Progenitor cell of endocrine pancreas (in vitro differentiated cells): Measurements from ENCODE around the gene PCDHGA5. TPM values are rescaled to one million over a fixed set of nuclear protein-coding genes. Genes with fewer than 3 reads are reported as not detected.
"Not testable (repeated sequence)": the region's sequence is repeated elsewhere in the genome, so short reads cannot be mapped to it uniquely, and the experiment has no call there.

ENCODE experiments used
- DNase-seq: peaks from one replicate; pipeline ENCODE4 v3.0.0; 2021; ENCODE audit warnings: low spot score; ENCODE audit not compliant: unreplicated experiment
- H3K27ac Mint-ChIP-seq: 2 replicates; pipeline ENCODE4 v1.8.0; 2021; ENCODE audit warnings: mild to moderate bottlenecking, moderate library complexity, mixed read lengths
- H3K27me3 Mint-ChIP-seq: 2 replicates; pipeline ENCODE4 v1.8.0; 2021; ENCODE audit warnings: mixed read lengths
- H3K36me3 Mint-ChIP-seq: 2 replicates; pipeline ENCODE4 v1.8.0; 2022; ENCODE audit warnings: mixed read lengths; ENCODE audit not compliant: insufficient read depth
- H3K4me1 Mint-ChIP-seq: 2 replicates; pipeline ENCODE4 v1.8.0; 2021; ENCODE audit warnings: low read depth, mixed read lengths
- H3K4me3 Mint-ChIP-seq: 2 replicates; pipeline ENCODE4 v1.8.0; 2021; ENCODE audit warnings: low read depth, mild to moderate bottlenecking, moderate library complexity, mixed read lengths
- H3K9me3 Mint-ChIP-seq: 2 replicates; pipeline ENCODE4 v1.8.0; 2021; ENCODE audit warnings: low read depth, mixed read lengths
- CTCF ChIP-seq: fragments of 200-600 bp; sonication (generic); IDR thresholded peaks from one replicate; pipeline ENCODE4 v1.5.0; 2021; ENCODE audit warnings: antibody characterized with exemption, mild to moderate bottlenecking; ENCODE audit not compliant: unreplicated experiment
- total RNA-seq: library from RNA; stranded (reverse); gene quantifications from 2 replicates; pipeline ENCODE4 v1.2.1, GENCODE V29; 2021

Gene PCDHGA5
- total RNA-seq, 1 donor from 2014 or later, result 0.69 TPM

- peaks cover 55% of the 10 kb centered on the region for H3K9me3 Mint-ChIP-seq
- H3K36me3 Mint-ChIP-seq, result peaks cover 20% of the 10 kb centered on the region
- no peak within 1 kb of the TSS for H3K4me3 Mint-ChIP-seq
- no peak for TF ChIP-seq CTCF
- H3K4me1 Mint-ChIP-seq, result no peaks in the 10 kb centered on the region
- H3K27me3 Mint-ChIP-seq, result no peaks in the 10 kb centered on the region
- no peak for DNase-seq
- H3K27ac Mint-ChIP-seq, result no peak within 1 kb of the TSS
Measured at GRCh38 chr5:141373673-141374317, 9.8 kb downstream of the PCDHGA5 start, which contains the start of gene PCDHGA6. Gene PCDHGA6 (plus strand): TSS chr5:141373891. CDS start chr5:141374084, 193 bp downstream.

- H3K36me3 Mint-ChIP-seq, result peaks cover 19% of the 10 kb centered on the region
- no peak overlapping the region for H3K4me3 Mint-ChIP-seq
- no peak for DNase-seq
- H3K27me3 Mint-ChIP-seq, result no peaks in the 10 kb centered on the region
- H3K4me1 Mint-ChIP-seq, result no peaks in the 10 kb centered on the region
- H3K9me3 Mint-ChIP-seq, result peaks cover 54% of the 10 kb centered on the region
- TF ChIP-seq CTCF, result no peak
- no peak overlapping the region for H3K27ac Mint-ChIP-seq
Measured at GRCh38 chr5:141374627-141375026, 10.7 kb downstream of the PCDHGA5 start.

- not testable (repeated sequence) for H3K4me3 Mint-ChIP-seq, DNase-seq, H3K27me3 Mint-ChIP-seq, H3K27ac Mint-ChIP-seq, H3K4me1 Mint-ChIP-seq
- Mint-ChIP-seq H3K36me3 (peaks cover 17% of the 10 kb centered on the region), H3K9me3 (peaks cover 49% of the 10 kb centered on the region)
Measured at GRCh38 chr5:141375444-141376155, 11.6 kb downstream of the PCDHGA5 start.

GRCh38 chr5:141382469-141383294, 18.7 kb downstream of the PCDHGA5 start, which contains the start of gene PCDHGA7:
Gene PCDHGA7 (plus strand): TSS chr5:141382742. CDS start chr5:141382900, 158 bp downstream.
- Mint-ChIP-seq H3K4me3 (no peak within 1 kb of the TSS), H3K27me3 (no peaks in the 10 kb centered on the region)

GRCh38 chr5:141383345-141383744, 19.4 kb downstream of the PCDHGA5 start:
- peaks cover 13% of the 10 kb centered on the region for H3K36me3 Mint-ChIP-seq
- no peaks in the 10 kb centered on the region for H3K27me3 Mint-ChIP-seq

More at GRCh38 chr5:141382469-141383294, 18.7 kb downstream of the PCDHGA5 start, which contains the start of gene PCDHGA7:
- Mint-ChIP-seq H3K9me3 (peaks cover 48% of the 10 kb centered on the region), H3K36me3 (peaks cover 11% of the 10 kb centered on the region), H3K27ac (no peak within 1 kb of the TSS), H3K4me1 (no peaks in the 10 kb centered on the region)
- TF ChIP-seq CTCF, result no peak
- no peak for DNase-seq

More at GRCh38 chr5:141383345-141383744, 19.4 kb downstream of the PCDHGA5 start:
- H3K4me3 Mint-ChIP-seq, result no peak overlapping the region
- no peaks in the 10 kb centered on the region for H3K4me1 Mint-ChIP-seq
- H3K27ac Mint-ChIP-seq, result no peak overlapping the region
- no peak for TF ChIP-seq CTCF
- no peak for DNase-seq
- H3K9me3 Mint-ChIP-seq, result peaks cover 48% of the 10 kb centered on the region
